Lung (tissue), 12 donors: Measurements from ENCODE around the gene PCGF5. TPM values are rescaled to one million over a fixed set of nuclear protein-coding genes. Genes with fewer than 3 reads are reported as not detected.
"Not testable (repeated sequence)": the region's sequence is repeated elsewhere in the genome, so short reads cannot be mapped to it uniquely, and the experiment has no call there.

Source experiments
- ATAC-seq: fragments of 200-7000 bp; cut with Tn5 transposase; one replicate; pipeline ENCODE4 v1.9.1; 2020; ENCODE audit warnings: moderate number of reproducible peaks; ENCODE audit not compliant: insufficient read depth, low FRiP score
- DNase-seq, 3 donors: peaks; one replicate each; pipeline ENCODE4 v3.0.0-alpha.2; 2013 to 2017
- H3K27ac ChIP-seq, 2 donors: one replicate each; pipeline ENCODE4 v1.5.1; 2013; ENCODE audit warnings: mild to moderate bottlenecking in 2 of 2, moderate library complexity in 2 of 2, control low read depth in 1 of 2, inconsistent platforms in 1 of 2, low read depth in 1 of 2, low read length in 1 of 2
- H3K27me3 ChIP-seq, 3 donors: one replicate each; pipeline ENCODE4 v1.5.1; 2013; ENCODE audit warnings: low read length in 2 of 3; ENCODE audit not compliant: control insufficient read depth in 3 of 3, insufficient read depth in 3 of 3
- H3K36me3 ChIP-seq, 4 donors: one replicate each; pipeline ENCODE4 v1.5.1; 2013; ENCODE audit warnings: low read length in 4 of 4, mild to moderate bottlenecking in 1 of 4, moderate library complexity in 1 of 4; ENCODE audit not compliant: control insufficient read depth in 4 of 4, insufficient read depth in 4 of 4
- H3K4me1 ChIP-seq, 5 donors: one replicate each; pipeline ENCODE4 v1.5.1; 2013; ENCODE audit warnings: low read length in 5 of 5, mild to moderate bottlenecking in 2 of 5, moderate library complexity in 1 of 5; ENCODE audit not compliant: control insufficient read depth in 5 of 5, insufficient read depth in 5 of 5
- H3K4me3 ChIP-seq: one replicate; pipeline ENCODE4 v1.5.1; 2013; ENCODE audit warnings: mild to moderate bottlenecking, control low read depth, moderate library complexity
- H3K9ac ChIP-seq, 2 donors: one replicate each; pipeline ENCODE4 v1.5.1; 2013; ENCODE audit warnings: low read length in 2 of 2, control low read depth in 1 of 2; ENCODE audit not compliant: insufficient read depth in 1 of 2
- H3K9me3 ChIP-seq, 4 donors: one replicate each; pipeline ENCODE4 v1.5.1; 2013; ENCODE audit warnings: low read length in 3 of 4, mild to moderate bottlenecking in 1 of 4, moderate library complexity in 1 of 4; ENCODE audit not compliant: control insufficient read depth in 4 of 4, insufficient read depth in 3 of 4
- CTCF ChIP-seq: IDR thresholded peaks from 2 replicates; pipeline ENCODE4 v1.5.1; 2012; ENCODE audit warnings: mild to moderate bottlenecking; ENCODE audit errors: control extremely low read depth, extremely low read depth
- WGBS, 2 donors: extraction: QIAGEN DNeasy Blood & Tissue Kit; methylation state at CpG; one replicate each; pipeline ENCODE4 v1.1.7; 2013; 5-methylcytosine and 5-hydroxymethylcytosine counted together
- polyA plus RNA-seq, 2 donors: library from polyadenylated mRNA; stranded (reverse); fragments of 200-250 nt; gene quantifications; one replicate each; pipeline ENCODE4 v1.2.1, GENCODE V29; 2013
- total RNA-seq, 2 donors: library from RNA; depleted of rRNA in 1 of 2; stranded (reverse); fragments of >200 nt in 1 of 2; gene quantifications; one replicate each; pipeline ENCODE4 v1.2.1, GENCODE V29; 2014 to 2021
- donor health status: control.
- donor health status: control.
- donor health status: Bipolar disorder and iron deficiency.
- donor health status: healthy.
- donor health status: DM: yes; HTN: yes; CAD: no.

Gene PCGF5
- total and polyA plus RNA-seq, 4 donors, result 27.2 to 36.9 (median 32.6) TPM

DNA sequence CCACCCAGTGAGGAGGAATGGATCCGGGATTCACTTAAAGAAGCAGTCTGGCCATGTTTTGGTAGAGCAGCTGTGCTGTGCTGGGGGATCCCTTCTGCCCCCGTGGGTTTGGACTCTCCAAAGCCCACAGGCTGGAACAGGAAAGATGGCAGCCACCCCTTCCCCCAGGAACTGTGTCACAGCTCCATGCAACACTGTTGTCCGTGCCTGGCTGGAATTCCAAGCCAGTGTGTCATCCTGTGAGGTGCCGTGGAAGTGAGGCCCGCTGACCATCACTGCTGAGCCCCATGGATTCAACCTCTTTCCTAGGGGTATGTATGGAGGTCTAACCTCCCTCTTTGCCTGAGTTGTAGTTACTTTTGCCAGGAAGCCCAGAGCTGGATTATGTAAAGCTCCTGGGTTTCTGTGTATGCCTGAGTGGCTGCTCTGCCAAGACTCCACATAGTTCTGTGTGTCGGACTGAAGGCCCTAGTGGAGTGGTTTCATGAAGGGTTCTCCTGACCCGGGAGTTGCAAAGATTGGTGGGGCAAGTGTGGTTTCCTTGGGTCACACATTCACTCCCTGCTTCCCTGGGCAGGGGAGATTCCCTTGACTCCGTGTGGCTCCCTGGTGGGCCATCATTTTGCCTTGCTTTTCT lies 35.1 kb upstream of the PCGF5 start:
- Histone ChIP-seq H3K4me1 (peaks cover 0 to 7% (median 0%) of the 10 kb centered on the region in 5 donors), H3K9me3 (no peaks in the 10 kb centered on the region), H3K4me3 (no peak overlapping the region), H3K9ac (no peak overlapping the region), H3K36me3 (no peaks in the 10 kb centered on the region), H3K27me3 (no peaks in the 10 kb centered on the region), H3K27ac (peak overlapping the region in 1 of 2 donors; percentile 38)
- no peak for ATAC-seq
- no peak for TF ChIP-seq CTCF
- DNase-seq, result no peak
- WGBS, 2 donors, result 78 to 88% methylated on average over 8 of the region's 8 CpGs

DNA sequence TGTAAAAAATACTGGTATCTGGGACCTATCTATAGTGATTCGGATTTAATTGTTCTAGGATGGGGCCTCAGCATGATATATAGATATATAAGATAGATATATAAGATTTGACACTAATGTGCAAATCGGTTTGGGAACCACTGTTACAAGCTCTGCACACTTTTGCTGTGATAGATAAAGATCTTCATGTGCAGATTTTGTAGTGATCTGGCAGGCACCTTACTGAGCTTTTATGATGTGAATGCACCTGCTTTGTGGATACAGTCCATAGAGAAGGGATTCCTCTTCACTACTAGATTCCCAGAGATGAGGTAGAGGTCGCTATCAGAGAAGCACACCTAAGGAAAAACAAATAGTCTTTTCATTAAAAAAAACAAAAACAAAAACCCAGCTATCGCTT lies 33.3 kb upstream of the PCGF5 start:
- no peak overlapping the region for H3K9ac ChIP-seq
- no peaks in the 10 kb centered on the region for H3K9me3 ChIP-seq
- H3K4me3 ChIP-seq, result no peak overlapping the region
- TF ChIP-seq CTCF, result no peak
- no peaks in the 10 kb centered on the region for H3K27me3 ChIP-seq
- H3K36me3 ChIP-seq, result no peaks in the 10 kb centered on the region
- no peak for DNase-seq
- no peak for ATAC-seq
- H3K27ac ChIP-seq, result no peak overlapping the region
- peaks cover 0 to 15% (median 4%) of the 10 kb centered on the region in 5 donors for H3K4me1 ChIP-seq
- 95% methylated on average over 4 of the region's 4 CpGs for WGBS, 2 donors

GRCh38 chr10:91188010-91188409 lies 32.5 kb upstream of the PCGF5 start:
- H3K27me3 ChIP-seq, H3K36me3 ChIP-seq, H3K9ac ChIP-seq, ATAC-seq, H3K9me3 ChIP-seq, H3K4me3 ChIP-seq, H3K27ac ChIP-seq, DNase-seq: not testable (repeated sequence)
- 88 to 89% methylated on average over 11 of the region's 11 CpGs for WGBS, 2 donors
- H3K4me1 ChIP-seq, result peaks cover 0 to 17% (median 4%) of the 10 kb centered on the region in 5 donors

- Histone ChIP-seq H3K4me3 (no peak overlapping the region), H3K27me3 (no peaks in the 10 kb centered on the region), H3K36me3 (no peaks in the 10 kb centered on the region), H3K9me3 (no peaks in the 10 kb centered on the region), H3K4me1 (peaks cover 0 to 25% (median 4%) of the 10 kb centered on the region in 5 donors), H3K9ac (no peak overlapping the region), H3K27ac (peak overlapping the region in 1 of 2 donors; percentile 33)
- DNase-seq (no peak), ATAC-seq (no peak)
- no peak for TF ChIP-seq CTCF
These were observed 31.6 kb upstream of the PCGF5 start for GRCh38 chr10:91188889-91189288.
